Breast epithelium (tissue), 4 donors: ENCODE results near the gene LDLRAD4. TPM values are rescaled to one million over a fixed set of nuclear protein-coding genes. Genes with fewer than 3 reads are reported as not detected.

Experiments used
- DNase-seq, 2 donors: peaks; one replicate each; pipeline ENCODE4 v3.0.0-alpha.2; 2019; ENCODE audit warnings: low spot score in 2 of 2
- H3K27ac ChIP-seq, 2 donors: fragments of 200-600 bp; sonication (generic) in 1 of 2; one replicate each; pipeline ENCODE4 v1.5.1; 2016 to 2019; ENCODE audit warnings: mild to moderate bottlenecking in 1 of 2
- H3K27me3 ChIP-seq, 2 donors: fragments of 200-600 bp; sonication (generic) in 1 of 2; one replicate each; pipeline versions ENCODE4 v1.5.1 to v1.6.0; 2017 to 2019; ENCODE audit warnings: control low read depth in 1 of 2, mild to moderate bottlenecking in 1 of 2
- H3K36me3 ChIP-seq: fragments of 200-600 bp; one replicate; pipeline ENCODE4 v1.5.1; 2019
- H3K4me1 ChIP-seq, 2 donors: fragments of 200-600 bp; sonication (generic); one replicate each; pipeline ENCODE4 v1.5.1; 2016 to 2019; ENCODE audit warnings: control low read depth in 1 of 2
- H3K4me3 ChIP-seq, 3 donors: fragments of 200-600 bp; sonication (generic); 1 replicate in 2 of 3; 2 replicates in 1 of 3; pipeline ENCODE4 v1.5.1; 2016 to 2019; ENCODE audit warnings: mild to moderate bottlenecking in 3 of 3, moderate library complexity in 2 of 3
- H3K9me3 ChIP-seq, 2 donors: fragments of 200-600 bp; sonication (generic) in 1 of 2; one replicate each; pipeline ENCODE4 v1.5.1; 2016 to 2019; ENCODE audit warnings: control low read depth in 1 of 2
- POLR2A ChIP-seq: fragments of 450-650 bp; IDR thresholded peaks from one replicate; pipeline ENCODE4 v1.6.1; 2016; ENCODE audit warnings: antibody characterized with exemption, mild to moderate bottlenecking, moderate library complexity
- POLR2AphosphoS5 ChIP-seq, 3 donors: sonication (generic); formaldehyde crosslinking; IDR thresholded peaks; one replicate each; pipeline ENCODE4 v1.6.1; 2017; ENCODE audit warnings: antibody characterized with exemption in 3 of 3
- intact Hi-C: fragments of 100-400 bp; cut with DNase I; formaldehyde crosslinking; loops from one replicate; pipeline ENCODE4 v1.15.1; 2023; ENCODE audit warnings: low total_unique reads
- total RNA-seq, 3 donors: library from RNA; depleted of rRNA; stranded (reverse); fragments of >200 nt; gene quantifications; one replicate each; pipeline ENCODE4 v1.1.0, GENCODE V29; 2016
- TF ChIP-seq, protein P1 (sequence below), 3 donors: fragments of 450-650 bp; IDR thresholded peaks; one replicate each; pipeline ENCODE4 v1.5.1; 2016 to 2017; ENCODE audit warnings: antibody characterized with exemption in 3 of 3, mild to moderate bottlenecking in 3 of 3, moderate library complexity in 3 of 3

LDLRAD4 gene
- total RNA-seq, 3 donors from 2014 or later: 28.5 to 94.3 (median 42.9) TPM

DNA sequence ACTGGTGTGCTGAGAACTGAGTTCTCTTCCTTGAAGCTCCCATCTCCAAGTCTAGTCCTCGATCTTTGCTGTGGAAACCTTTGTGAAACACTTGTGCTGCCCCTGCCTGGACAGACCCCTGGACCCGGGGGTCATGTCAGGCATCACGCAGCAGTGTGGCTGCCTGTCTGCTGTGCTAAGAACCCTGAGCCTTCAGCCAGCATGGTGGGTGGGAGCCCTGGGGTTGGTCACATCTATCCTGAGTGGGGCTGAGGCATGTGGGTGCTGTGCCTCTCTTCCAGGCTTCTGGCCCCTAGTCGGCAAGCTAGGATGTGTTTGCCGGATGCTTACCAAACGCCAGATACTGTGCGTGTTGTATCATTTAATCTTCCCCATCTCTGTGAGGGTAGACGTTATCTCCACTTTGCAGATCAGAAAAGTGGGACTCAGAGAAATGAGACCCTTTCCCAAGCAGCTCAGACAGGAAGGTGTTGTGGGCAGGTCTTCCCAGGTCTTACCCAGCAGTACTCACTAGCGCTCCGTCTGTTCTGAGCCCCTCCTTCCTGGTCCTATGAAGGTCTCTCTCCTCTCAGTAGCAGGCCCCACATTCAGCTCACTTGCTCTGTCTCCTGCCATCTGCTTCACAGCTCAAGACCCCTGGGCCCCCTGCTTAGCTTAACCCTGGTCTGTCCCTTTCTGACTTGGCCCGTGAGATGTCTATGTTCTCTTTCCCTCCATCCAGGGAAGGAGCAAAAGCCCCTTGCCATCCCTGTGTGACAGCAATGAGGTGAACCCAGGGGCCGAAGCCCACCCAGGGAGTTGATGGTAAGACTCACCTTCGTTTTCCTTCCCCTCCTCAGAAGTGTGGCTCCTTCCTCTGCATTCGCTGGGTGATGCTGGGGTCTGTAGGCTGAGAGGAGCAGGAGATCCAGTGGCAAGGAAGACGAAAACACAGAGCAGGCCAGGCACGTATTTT lies 265.0 kb downstream of the LDLRAD4 start:
- no peak for DNase-seq
- no peaks in the 10 kb centered on the region for H3K4me1 ChIP-seq

DNA sequence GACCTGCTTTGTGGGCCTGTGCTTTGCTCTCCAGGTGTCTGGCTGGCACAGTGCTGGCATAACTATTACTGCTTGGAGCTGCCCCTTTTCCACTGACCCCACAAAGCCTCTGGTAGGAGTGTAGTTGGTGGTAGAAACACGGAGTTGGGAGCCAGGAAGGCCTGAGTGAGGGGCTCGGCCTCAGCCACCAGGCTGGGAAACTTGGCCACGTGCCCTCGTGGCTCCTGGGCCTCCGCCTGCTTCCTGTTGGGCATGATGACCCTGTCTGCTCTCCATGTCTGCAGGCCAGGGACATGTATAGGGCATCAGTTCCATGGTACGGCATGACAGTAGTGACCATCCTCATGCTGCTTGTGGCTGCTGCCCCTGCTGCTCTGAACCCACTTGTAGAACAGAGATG lies 266.6 kb downstream of the LDLRAD4 start:
- Histone ChIP-seq H3K4me3 (no peak overlapping the region), H3K27me3 (no peaks in the 10 kb centered on the region), H3K27ac (no peak overlapping the region), H3K36me3 (no peaks in the 10 kb centered on the region), H3K4me1 (no peaks in the 10 kb centered on the region), H3K9me3 (no peaks in the 10 kb centered on the region)
- TF ChIP-seq POLR2AphosphoS5 (IDR thresholded peaks at IDR 0.05) (no peak), POLR2A (no peak)
- TF ChIP-seq, protein P1, sequence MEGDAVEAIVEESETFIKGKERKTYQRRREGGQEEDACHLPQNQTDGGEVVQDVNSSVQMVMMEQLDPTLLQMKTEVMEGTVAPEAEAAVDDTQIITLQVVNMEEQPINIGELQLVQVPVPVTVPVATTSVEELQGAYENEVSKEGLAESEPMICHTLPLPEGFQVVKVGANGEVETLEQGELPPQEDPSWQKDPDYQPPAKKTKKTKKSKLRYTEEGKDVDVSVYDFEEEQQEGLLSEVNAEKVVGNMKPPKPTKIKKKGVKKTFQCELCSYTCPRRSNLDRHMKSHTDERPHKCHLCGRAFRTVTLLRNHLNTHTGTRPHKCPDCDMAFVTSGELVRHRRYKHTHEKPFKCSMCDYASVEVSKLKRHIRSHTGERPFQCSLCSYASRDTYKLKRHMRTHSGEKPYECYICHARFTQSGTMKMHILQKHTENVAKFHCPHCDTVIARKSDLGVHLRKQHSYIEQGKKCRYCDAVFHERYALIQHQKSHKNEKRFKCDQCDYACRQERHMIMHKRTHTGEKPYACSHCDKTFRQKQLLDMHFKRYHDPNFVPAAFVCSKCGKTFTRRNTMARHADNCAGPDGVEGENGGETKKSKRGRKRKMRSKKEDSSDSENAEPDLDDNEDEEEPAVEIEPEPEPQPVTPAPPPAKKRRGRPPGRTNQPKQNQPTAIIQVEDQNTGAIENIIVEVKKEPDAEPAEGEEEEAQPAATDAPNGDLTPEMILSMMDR (IDR thresholded peaks at IDR 0.05): no peak
- DNase-seq: no peak
- intact Hi-C loops: no loop called here

More for the DNA sequence above, 265.0 kb downstream of the LDLRAD4 start:
- Histone ChIP-seq H3K27me3 (no peaks in the 10 kb centered on the region), H3K9me3 (no peaks in the 10 kb centered on the region), H3K36me3 (no peaks in the 10 kb centered on the region), H3K27ac (no peak overlapping the region), H3K4me3 (no peak overlapping the region)
- intact Hi-C loops: no loop called here
- TF ChIP-seq POLR2AphosphoS5 (IDR thresholded peaks at IDR 0.05) (no peak), POLR2A (no peak)
- TF ChIP-seq, protein P1 (IDR thresholded peaks at IDR 0.05): no peak

DNA sequence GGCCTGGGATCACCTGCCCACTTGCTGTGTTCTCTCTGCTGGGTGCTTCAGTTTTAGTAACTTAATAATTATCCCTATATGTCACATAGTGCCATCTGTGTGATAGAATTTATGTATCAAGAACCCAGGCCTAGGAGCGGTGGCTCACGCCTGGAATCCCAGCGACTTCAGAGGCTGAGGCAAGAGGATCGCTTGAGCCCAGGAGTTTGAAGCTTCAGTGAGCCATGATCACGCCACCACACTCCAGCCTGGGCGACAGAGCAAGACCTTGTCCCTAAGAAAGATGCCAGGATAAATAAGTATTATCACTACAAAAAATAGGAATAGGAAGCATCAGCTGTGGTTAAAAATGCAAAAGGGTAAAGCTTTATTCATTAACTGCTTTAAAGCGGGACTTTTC lies 267.0 kb downstream of the LDLRAD4 start:
- Histone ChIP-seq H3K27ac (no peak overlapping the region), H3K9me3 (no peaks in the 10 kb centered on the region), H3K4me3 (no peak overlapping the region), H3K4me1 (no peaks in the 10 kb centered on the region), H3K36me3 (no peaks in the 10 kb centered on the region), H3K27me3 (no peaks in the 10 kb centered on the region)
- DNase-seq: no peak
- TF ChIP-seq, protein P1 (IDR thresholded peaks at IDR 0.05): no peak
- TF ChIP-seq POLR2A (no peak), POLR2AphosphoS5 (IDR thresholded peaks at IDR 0.05) (no peak)
- intact Hi-C loops: no loop called here

DNA sequence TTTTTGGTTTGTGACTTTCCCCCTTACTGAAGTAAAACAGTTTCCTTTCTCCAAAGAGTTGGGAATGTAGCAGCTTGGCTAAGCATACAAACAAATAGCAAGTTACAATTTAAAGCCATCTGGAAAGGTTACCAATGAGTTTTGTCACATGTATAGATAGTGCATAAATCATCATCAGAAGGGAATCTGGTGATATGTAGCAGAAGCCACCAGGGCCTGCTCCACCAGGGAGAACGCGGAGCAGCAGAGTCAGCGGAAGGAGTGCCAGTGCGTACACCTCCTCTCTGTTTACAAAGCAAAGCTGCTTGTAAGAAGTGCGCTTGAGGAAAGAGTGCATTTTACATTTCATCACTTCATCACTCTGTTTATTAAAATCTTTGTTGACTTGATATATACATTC lies 267.7 kb downstream of the LDLRAD4 start:
- H3K4me3 ChIP-seq: no peak overlapping the region
- no peaks in the 10 kb centered on the region for H3K4me1 ChIP-seq
- no peaks in the 10 kb centered on the region for H3K27me3 ChIP-seq
- no peak overlapping the region for H3K27ac ChIP-seq
- no peaks in the 10 kb centered on the region for H3K9me3 ChIP-seq
- TF ChIP-seq POLR2AphosphoS5 (IDR thresholded peaks at IDR 0.05) (no peak), POLR2A (no peak)
- TF ChIP-seq, protein P1 (IDR thresholded peaks at IDR 0.05): no peak
- intact Hi-C loops: no loop called here
- DNase-seq: no peak
- no peaks in the 10 kb centered on the region for H3K36me3 ChIP-seq

DNA sequence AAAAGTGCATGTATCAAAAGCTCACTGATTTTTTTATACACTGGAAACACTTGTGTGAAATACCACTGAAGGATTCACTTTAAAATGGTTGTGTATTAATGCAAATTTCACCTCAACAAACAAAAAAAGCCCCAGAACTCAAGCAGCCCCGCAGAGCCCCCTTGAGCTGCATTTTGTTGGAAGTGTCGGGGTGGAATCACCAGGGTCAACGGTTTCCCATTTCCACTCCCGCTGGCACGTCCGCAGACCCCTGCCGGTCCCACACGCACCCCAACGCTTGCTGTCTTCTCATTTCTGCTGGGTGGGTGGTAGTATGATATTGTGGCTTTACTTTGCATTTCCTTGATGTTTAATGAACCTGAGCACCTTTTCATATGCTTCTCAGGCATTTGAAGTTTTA lies 268.1 kb downstream of the LDLRAD4 start:
- H3K36me3 ChIP-seq: no peaks in the 10 kb centered on the region
- H3K9me3 ChIP-seq: no peaks in the 10 kb centered on the region
- H3K4me1 ChIP-seq: no peaks in the 10 kb centered on the region
- intact Hi-C loops: no loop called here
- TF ChIP-seq POLR2A: no peak
- TF ChIP-seq POLR2AphosphoS5 (IDR thresholded peaks at IDR 0.05): no peak
- TF ChIP-seq, protein P1 (IDR thresholded peaks at IDR 0.05): no peak
- no peak for DNase-seq
- H3K4me3 ChIP-seq: no peak overlapping the region
- H3K27me3 ChIP-seq: no peaks in the 10 kb centered on the region
- no peak overlapping the region for H3K27ac ChIP-seq
